AG09319 (cell line): ENCODE results near the gene SF1.
A peak's percentile ranks its signal among the peaks of the same experiment; 100 is the strongest.

Source experiments
- DNase-seq: peaks from one replicate; pipeline ENCODE4 v3.0.0-alpha.2; 2010; ENCODE audit warnings: low read depth; ENCODE audit errors: extremely low read depth
- TF ChIP-seq, protein P1 (sequence below): IDR thresholded peaks from 2 replicates; pipeline ENCODE4 v1.5.1; 2011; ENCODE audit warnings: low read depth, mild to moderate bottlenecking, inconsistent platforms, low read length, moderate library complexity

Gene SF1

GRCh38 chr11:64786308-64786707, 8.0 kb upstream of the SF1 start:
- no peak for DNase-seq
- TF ChIP-seq, protein P1, sequence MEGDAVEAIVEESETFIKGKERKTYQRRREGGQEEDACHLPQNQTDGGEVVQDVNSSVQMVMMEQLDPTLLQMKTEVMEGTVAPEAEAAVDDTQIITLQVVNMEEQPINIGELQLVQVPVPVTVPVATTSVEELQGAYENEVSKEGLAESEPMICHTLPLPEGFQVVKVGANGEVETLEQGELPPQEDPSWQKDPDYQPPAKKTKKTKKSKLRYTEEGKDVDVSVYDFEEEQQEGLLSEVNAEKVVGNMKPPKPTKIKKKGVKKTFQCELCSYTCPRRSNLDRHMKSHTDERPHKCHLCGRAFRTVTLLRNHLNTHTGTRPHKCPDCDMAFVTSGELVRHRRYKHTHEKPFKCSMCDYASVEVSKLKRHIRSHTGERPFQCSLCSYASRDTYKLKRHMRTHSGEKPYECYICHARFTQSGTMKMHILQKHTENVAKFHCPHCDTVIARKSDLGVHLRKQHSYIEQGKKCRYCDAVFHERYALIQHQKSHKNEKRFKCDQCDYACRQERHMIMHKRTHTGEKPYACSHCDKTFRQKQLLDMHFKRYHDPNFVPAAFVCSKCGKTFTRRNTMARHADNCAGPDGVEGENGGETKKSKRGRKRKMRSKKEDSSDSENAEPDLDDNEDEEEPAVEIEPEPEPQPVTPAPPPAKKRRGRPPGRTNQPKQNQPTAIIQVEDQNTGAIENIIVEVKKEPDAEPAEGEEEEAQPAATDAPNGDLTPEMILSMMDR: no peak

GRCh38 chr11:64784813-64785581, 6.7 kb upstream of the SF1 start:
- DNase-seq: no peak
- TF ChIP-seq, protein P1: no peak

DNA sequence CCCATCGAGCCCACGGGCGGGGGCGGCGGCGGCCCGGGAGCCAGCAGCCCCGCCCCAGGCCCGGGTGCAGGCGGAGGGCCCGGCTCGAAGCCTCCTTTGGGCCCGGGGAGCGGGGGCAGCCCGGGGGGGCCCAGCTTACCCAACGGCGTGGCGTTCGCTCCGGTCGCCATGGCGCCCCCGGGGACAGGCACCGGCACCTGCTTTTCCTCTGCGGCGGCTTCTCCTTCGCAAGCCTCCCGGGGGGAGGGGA, 194 bp downstream of the SF1 start:
- DNase-seq: no peak
- TF ChIP-seq, protein P1: no peak

- DNase-seq: peak; percentile 46
Measured at GRCh38 chr11:64777449-64778222, 706 bp downstream of the SF1 start.

GRCh38 chr11:64776875-64777274, 1.5 kb downstream of the SF1 start:
- TF ChIP-seq, protein P1: no peak
- no peak for DNase-seq

More at GRCh38 chr11:64777449-64778222, 706 bp downstream of the SF1 start:
- TF ChIP-seq, protein P1: no peak

DNA sequence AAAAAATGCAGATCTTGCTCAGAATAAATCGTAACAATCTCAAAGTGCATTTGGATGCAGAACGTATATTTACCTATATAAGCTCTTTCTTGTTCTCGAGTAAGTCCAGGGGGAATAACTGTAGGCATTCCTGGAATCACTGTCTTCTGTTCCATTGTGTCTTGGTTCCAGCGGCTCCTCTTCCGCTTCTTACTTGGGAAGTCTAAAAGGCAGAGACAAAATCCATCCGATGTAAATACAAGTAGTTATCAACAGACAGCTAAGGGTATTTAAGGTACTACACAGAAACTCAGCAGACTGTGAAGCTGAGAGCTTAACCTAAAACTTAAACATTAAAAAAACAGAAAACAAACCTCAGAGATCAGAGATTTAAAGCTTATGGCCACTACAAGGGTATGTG, 1.9 kb downstream of the SF1 start:
- DNase-seq: no peak
- TF ChIP-seq, protein P1: no peak

GRCh38 chr11:64774144-64774543, 4.2 kb downstream of the SF1 start:
- TF ChIP-seq, protein P1: no peak
- DNase-seq: no peak
